Stimulated activated CD4-positive, alpha-beta T cell treated with anti-CD3 and anti-CD28 coated beads, Interleukin-1b, Interleukin-23, amount 100 ng/mL, for 1 hour (primary cell): ENCODE results near the gene KRT8.

ENCODE experiments used
- DNase-seq, 2 donors: peaks; one replicate each; pipeline ENCODE4 v3.0.0-alpha.2; 2020; ENCODE audit warnings: low read depth in 2 of 2

Gene KRT8

GRCh38 chr12:52847335-52848102 is 57.4 kb downstream of the KRT8 start:
- DNase-seq: no peak
